GM12891 (cell line): ENCODE results near the gene KCTD15.

Experiments
- DNase-seq: peaks from one replicate; pipeline ENCODE4 v3.0.0; 2011; ENCODE audit warnings: low spot score; ENCODE audit not compliant: insufficient read length
- FAIRE-seq: peaks from 2 replicates; lab custom pipeline; 2011; peaks lifted over from hg19 to GRCh38; lab: Jason Lieb, UNC
- PAX5 ChIP-seq: IDR thresholded peaks from 2 replicates; pipeline ENCODE4 v1.6.1; 2011; ENCODE audit warnings: low read length, moderate library complexity, mild to moderate bottlenecking; ENCODE audit not compliant: insufficient read depth, severe bottlenecking
- POLR2A ChIP-seq: IDR thresholded peaks from 2 replicates; pipeline ENCODE4 v1.6.1; 2011; ENCODE audit warnings: low read depth, low read length, control low read depth
- POLR2AphosphoS5 ChIP-seq: IDR thresholded peaks from 2 replicates; pipeline ENCODE4 v1.6.1; 2011; ENCODE audit warnings: low read depth, low read length, control low read depth
- POU2F2 ChIP-seq: IDR thresholded peaks from 2 replicates; pipeline ENCODE4 v1.6.1; 2011; ENCODE audit warnings: low read depth, mild to moderate bottlenecking, control low read depth, low read length, moderate library complexity
- SPI1 ChIP-seq: IDR thresholded peaks from 2 replicates; pipeline ENCODE4 v1.6.1; 2011; ENCODE audit warnings: low read depth, low read length, control low read depth
- TAF1 ChIP-seq: IDR thresholded peaks from 2 replicates; pipeline ENCODE4 v1.6.1; 2011; ENCODE audit warnings: low read depth, low read length, control low read depth

KCTD15 gene

DNA sequence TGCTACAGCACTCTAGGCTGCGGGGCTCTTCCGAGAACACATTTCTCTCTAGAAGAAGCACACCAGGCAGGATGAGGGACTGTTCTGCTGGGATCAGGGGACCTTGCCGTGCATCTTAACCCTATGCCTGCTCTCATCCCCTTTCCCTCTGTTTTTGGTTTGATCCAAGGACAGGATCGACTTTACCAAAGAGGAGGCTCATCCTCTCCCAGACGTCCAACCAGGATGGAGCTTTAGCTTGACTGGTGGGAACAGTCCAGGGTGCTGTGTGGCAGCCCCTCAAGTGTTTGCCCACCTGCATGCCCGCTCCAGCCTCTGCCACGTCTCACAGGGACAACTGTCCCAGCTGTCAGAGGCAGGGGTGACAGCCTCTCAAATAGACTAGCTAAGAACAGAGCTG lies 42.3 kb upstream of the KCTD15 start:
- TF ChIP-seq SPI1 (no peak), TAF1 (no peak), POU2F2 (no peak), PAX5 (no peak), POLR2A (no peak), POLR2AphosphoS5 (no peak)
- no peak for DNase-seq
- FAIRE-seq = no peak

DNA sequence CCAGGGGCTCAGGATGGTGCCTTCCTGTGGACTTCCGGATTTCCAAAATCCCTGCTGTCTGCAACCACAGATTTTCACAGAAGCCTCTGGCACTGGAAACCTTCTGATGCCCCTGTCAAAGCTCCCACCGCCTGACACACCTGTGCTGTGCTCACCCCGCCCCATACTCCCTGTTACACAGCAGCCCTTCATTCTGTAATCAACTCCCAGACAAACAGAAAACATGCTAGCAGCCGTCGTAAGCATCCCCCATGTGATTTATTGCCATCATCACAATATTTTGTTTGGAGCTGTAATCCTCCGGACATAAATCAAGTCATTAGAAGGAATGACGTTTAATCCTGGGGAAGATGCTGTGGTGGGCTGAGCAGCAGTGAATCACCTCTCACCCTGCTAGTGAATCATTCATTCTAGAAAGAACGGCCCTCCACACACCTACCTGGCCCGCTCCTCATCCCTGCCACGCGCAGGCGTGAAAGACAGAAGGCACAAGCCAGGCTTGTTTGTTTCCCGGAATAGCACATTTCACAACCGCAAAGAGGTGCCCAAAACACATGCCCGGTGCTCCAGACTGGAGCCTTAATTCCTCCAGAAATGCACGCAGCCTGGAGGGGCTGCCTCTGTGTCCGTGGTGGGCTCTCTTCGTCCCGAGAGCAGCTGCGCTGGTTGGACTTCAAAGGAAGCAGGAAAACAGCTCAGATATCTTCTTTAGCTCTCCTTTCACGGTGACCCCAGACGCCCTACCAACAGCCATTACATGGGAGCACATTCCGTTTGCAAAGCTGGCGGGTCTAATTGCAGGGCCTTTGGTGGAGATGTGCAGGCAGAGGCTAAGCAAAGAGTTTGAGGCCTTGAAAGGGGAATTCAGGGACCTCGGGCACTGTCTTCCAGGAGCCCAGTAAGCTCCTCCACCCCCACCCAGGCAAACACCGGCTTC lies 41.3 kb upstream of the KCTD15 start:
- FAIRE-seq (no peak), DNase-seq (no peak)
- TF ChIP-seq POLR2AphosphoS5 (no peak), TAF1 (no peak), SPI1 (no peak), POU2F2 (no peak), PAX5 (no peak), POLR2A (no peak)

DNA sequence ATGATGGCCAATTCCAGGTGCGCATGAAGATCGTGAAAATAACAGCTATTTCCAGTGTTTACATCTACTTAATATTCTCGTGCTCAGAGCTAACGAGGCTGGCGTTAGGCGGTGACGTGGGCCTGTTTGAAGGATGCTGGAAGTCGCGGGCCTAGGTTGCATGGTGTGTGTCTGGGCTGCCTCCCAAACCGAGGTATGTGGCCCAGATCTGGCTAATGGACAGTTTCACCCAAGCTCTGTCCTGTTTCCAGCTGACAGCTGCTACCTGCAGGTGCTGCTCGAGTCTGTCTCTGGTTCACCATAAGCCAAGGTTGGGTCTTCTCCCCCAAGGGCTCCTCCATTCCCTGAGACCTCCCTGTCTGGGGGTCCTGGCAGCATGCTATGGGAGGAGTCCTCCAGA lies 40.5 kb upstream of the KCTD15 start:
- DNase-seq = no peak
- FAIRE-seq = no peak
- TF ChIP-seq SPI1 (no peak), PAX5 (no peak), POLR2AphosphoS5 (no peak), POU2F2 (no peak), TAF1 (no peak), POLR2A (no peak)

DNA sequence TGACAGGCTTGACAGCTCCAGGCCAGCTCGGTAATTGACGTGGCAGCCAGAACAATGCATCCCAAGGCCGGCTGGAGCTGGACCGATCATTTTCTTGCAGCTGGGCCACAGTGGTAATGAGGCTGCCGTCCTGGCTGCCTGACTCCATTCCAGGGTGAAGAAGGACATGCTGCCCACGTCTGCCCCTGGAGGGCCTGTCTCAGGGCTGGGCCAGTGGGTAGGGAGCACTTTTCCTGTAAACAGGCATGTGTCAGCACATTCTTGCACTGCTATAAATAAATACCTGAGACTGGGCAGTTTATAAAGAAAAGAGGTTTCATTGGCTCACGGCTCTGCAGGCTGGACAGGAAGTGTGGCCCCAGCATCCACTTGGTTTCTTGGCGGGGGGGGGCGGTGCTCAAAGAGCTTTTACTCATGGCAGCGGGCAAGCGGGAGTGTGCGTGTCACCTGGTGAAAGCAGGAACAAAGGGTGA lies 38.1 kb upstream of the KCTD15 start:
- DNase-seq (no peak), FAIRE-seq (no peak)
- TF ChIP-seq POLR2A (no peak), POLR2AphosphoS5 (no peak), SPI1 (no peak), TAF1 (no peak), PAX5 (no peak), POU2F2 (no peak)

DNA sequence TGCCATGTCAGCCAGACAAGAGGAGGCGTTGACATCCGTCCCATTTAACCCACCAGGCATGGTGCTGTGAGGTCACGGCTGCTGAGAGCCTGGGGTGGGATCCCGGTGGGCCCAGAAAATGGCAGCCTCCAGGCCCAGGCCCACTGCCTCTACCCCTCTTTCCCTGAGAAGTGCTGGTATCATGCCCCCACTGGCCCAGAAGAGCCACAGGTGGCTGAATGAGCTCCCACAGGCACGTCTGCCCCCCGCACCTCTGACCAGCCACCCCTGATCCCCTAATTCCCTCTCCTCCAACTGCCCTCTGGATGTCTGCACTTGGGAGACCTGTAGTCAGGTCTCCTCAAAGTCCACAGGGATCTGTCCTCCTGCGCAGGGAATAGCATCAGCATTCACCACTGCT lies 37.3 kb upstream of the KCTD15 start:
- DNase-seq (no peak), FAIRE-seq (no peak)
- no peak for TF ChIP-seq POLR2AphosphoS5
- TF ChIP-seq PAX5 = no peak
- no peak for TF ChIP-seq SPI1
- TF ChIP-seq POU2F2 = no peak
- TF ChIP-seq POLR2A = no peak
- TF ChIP-seq TAF1 = no peak

DNA sequence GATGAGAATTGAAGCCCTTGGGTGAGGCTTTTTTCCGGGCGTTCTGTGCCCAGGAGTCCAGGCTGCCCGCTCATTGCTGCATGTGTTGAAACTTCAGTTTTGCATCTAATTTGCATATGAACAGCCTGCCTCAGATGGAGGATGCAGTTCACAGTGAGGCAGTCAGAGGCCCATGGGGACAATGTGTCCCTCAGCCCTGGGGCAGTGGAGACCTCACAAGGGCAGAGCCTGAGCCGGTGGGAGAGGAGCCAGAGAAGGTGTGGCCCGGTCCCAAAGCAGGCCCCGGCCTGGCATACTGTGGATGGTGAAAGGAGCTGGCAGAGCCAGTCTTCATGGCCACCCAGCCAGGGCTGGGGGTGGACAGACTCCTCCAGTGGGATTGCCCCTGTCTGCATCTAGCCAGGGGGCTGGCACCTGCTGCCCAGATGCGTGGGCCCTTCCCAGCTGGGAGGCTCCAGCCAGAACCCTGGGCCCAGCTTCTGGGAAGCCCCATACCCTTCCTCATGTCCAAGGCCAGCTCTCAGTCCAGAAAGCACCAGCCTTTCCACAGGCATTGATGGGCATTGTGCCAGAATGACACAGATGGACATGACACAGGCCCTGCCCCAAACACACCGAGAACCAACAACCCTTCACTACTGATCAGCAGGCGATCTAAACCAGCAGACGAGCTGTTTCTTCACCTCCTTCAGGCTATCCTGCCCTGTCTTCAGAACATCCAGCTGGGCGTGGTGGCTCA lies 32.9 kb upstream of the KCTD15 start:
- TF ChIP-seq PAX5 (no peak), POLR2A (no peak), SPI1 (no peak), POLR2AphosphoS5 (no peak), POU2F2 (no peak), TAF1 (no peak)
- no peak for DNase-seq
- no peak for FAIRE-seq

DNA sequence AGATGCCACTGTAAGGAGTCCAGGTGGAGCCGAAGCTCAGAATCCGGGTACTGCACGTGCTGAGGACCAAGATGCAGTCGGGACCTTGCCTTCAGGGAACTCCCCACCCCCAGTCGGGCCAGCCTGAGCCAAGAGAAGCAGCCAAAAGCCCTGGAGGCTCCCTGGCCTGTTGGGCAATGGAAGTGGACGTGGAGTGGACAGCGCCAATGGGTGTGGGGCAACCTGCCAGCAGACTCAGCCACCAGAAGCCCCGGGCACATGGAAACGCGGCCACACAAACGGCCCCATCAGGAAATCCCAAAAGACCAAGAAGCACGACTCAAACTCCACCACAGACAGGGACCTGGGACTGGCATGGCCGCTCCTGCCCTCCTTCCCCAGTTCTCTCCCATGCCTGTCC lies 30.0 kb upstream of the KCTD15 start:
- TF ChIP-seq SPI1 (no peak), POLR2AphosphoS5 (no peak), POU2F2 (no peak), PAX5 (no peak), TAF1 (no peak), POLR2A (no peak)
- no peak for FAIRE-seq
- no peak for DNase-seq

DNA sequence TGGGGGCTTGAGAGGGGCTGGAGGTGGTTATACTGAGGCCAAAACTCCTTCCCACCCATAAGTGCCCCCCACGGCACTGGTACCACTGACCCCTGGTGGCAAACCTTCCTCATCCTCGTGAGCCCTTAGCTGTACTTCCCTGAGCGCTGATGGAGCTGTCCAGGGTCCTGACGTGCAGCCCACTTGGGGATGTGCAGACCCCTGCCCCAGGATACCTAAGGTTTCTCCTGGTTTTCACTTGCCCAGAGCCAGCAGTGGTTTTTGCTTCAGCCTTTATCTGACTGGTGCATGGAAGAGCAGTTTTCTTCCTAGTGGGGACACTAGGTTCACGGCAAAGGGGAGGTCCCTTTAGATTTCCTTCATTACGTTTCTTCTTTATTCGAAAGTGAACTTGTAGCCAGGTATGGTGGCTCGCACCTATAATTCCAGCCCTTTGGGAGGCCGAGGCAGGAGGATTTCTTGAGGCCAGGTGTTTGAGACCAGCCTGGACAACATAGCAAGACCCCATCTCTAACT lies 28.7 kb upstream of the KCTD15 start:
- DNase-seq (no peak), FAIRE-seq (no peak)
- no peak for TF ChIP-seq POLR2AphosphoS5
- TF ChIP-seq TAF1 = no peak
- no peak for TF ChIP-seq POU2F2
- TF ChIP-seq PAX5 = no peak
- no peak for TF ChIP-seq SPI1
- no peak for TF ChIP-seq POLR2A

DNA sequence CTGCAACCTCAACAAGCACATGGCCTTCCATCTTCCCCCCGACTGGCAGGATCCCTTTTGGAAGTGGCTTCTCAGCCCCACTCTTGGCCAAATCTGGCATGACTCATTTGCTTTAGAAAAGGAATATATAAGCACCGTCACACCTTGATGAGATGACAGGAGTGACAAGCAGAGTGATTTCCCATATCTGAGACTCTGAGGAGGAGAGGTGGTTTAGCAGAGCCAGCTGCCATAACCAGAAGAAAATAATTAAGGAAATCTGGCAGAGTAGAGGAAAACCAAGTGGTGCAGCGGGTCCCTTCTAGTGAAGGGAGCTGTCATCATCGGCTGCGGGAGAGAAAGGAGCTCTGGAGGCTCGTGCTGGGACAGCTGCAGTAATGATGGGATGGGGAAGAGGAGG lies 27.5 kb upstream of the KCTD15 start:
- TF ChIP-seq SPI1 (no peak), PAX5 (no peak), TAF1 (no peak), POU2F2 (no peak), POLR2A (no peak), POLR2AphosphoS5 (no peak)
- DNase-seq = no peak
- no peak for FAIRE-seq

DNA sequence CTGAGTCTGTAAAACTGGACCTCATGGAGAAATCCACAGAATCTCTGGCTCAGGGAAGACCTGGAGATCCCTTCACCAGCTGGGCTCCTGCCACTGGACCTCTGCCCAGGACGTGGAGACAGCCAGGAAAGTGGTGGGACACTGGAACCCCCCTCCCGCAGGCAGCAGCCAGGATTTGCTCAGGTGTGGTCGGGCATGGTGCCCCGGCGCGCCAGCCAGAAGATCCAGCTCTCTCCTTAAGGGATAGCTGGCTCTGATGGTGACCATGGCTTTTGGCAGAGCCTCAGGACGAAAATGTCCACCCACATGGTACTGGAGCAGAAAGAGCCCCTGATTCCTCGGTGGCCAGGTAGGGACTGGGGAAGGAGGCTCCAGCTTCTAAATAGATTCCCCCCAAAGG lies 26.6 kb upstream of the KCTD15 start:
- no peak for TF ChIP-seq PAX5
- no peak for TF ChIP-seq TAF1
- no peak for TF ChIP-seq POLR2A
- TF ChIP-seq SPI1 = no peak
- TF ChIP-seq POU2F2 = no peak
- TF ChIP-seq POLR2AphosphoS5 = no peak
- no peak for DNase-seq
- FAIRE-seq = no peak
